ENCODE results near the gene MYL1.

MYL1 gene

GRCh38 chr2:210264282-210264681, 50.7 kb downstream of the MYL1 start:
- no peak for DNase-seq

- DNase-seq: no peak
These were observed 51.1 kb downstream of the MYL1 start for GRCh38 chr2:210263841-210264240.

- DNase-seq: no peak
These were observed 52.9 kb downstream of the MYL1 start for GRCh38 chr2:210262036-210262435.

GRCh38 chr2:210259687-210260086, 55.3 kb downstream of the MYL1 start:
- no peak for DNase-seq

- no peak for DNase-seq
These were observed 62.0 kb downstream of the MYL1 start for GRCh38 chr2:210252699-210253606.

GRCh38 chr2:210250622-210251021, 64.4 kb downstream of the MYL1 start:
- DNase-seq: no peak
